ENCODE results near the gene GRAMD1A.

DNA sequence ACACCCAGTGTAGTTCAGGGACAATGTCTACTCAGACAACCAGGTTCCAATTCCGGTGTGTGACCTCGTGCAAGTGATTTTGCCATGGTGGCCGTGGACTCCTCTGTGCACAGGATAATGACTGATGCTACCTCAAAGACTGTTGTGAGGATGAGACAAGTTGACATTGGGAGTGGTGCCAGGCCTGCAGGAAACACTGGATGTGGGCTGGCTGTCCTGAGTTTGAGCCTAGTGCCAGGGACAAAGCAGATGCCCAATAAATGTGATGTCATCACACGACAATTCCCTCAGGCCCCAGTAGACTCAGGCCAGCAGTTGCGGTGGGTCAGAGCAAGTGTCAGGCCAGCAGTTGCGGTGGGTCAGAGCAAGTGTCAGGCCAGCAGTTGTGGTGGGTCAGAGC is 24.0 kb downstream of the GRAMD1A start:
- no peak for TF ChIP-seq EZH2phosphoT487 (IDR thresholded peaks at IDR 0.05; ENCODE audit: borderline replicate concordance, low read length)
- TF ChIP-seq, protein P1, sequence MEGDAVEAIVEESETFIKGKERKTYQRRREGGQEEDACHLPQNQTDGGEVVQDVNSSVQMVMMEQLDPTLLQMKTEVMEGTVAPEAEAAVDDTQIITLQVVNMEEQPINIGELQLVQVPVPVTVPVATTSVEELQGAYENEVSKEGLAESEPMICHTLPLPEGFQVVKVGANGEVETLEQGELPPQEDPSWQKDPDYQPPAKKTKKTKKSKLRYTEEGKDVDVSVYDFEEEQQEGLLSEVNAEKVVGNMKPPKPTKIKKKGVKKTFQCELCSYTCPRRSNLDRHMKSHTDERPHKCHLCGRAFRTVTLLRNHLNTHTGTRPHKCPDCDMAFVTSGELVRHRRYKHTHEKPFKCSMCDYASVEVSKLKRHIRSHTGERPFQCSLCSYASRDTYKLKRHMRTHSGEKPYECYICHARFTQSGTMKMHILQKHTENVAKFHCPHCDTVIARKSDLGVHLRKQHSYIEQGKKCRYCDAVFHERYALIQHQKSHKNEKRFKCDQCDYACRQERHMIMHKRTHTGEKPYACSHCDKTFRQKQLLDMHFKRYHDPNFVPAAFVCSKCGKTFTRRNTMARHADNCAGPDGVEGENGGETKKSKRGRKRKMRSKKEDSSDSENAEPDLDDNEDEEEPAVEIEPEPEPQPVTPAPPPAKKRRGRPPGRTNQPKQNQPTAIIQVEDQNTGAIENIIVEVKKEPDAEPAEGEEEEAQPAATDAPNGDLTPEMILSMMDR (IDR thresholded peaks at IDR 0.05; ENCODE audit: low read depth, low read length, poor library complexity, severe bottlenecking): no peak
